ENCODE data around the gene GCFC2. TPM values are rescaled to one million over a fixed set of nuclear protein-coding genes. Genes with fewer than 3 reads are reported as not detected.

The GCFC2 gene
- total and polyA plus RNA-seq, 12 donors, result 12.4 to 52.9 (median 24.1) TPM

- no peak overlapping the region for H3K4me3 ChIP-seq
- TF ChIP-seq POLR2A (IDR thresholded peaks at IDR 0.05), result no peak
- TF ChIP-seq CTCF (IDR thresholded peaks at IDR 0.05), result no peak
- H3K36me3 ChIP-seq (replicated peaks in 1 of 2), result no peaks in the 10 kb centered on the region
- intact Hi-C loops (cut with DNase I), result no loop called here
- H3K27ac ChIP-seq, result no peak overlapping the region
- H3K4me1 ChIP-seq (replicated peaks in 1 of 2), result no peaks in the 10 kb centered on the region
- no peaks in the 10 kb centered on the region for H3K27me3 ChIP-seq
- H3K9me3 ChIP-seq (replicated peaks in 1 of 3), result no peaks in the 10 kb centered on the region
- no peak for DNase-seq
- WGBS, 4 donors, result 72 to 88% (median 82%) methylated on average over 4 of the region's 4 CpGs
These were observed 40.6 kb upstream of the GCFC2 start for GRCh38 chr2:75751360-75751759.

GRCh38 chr2:75737961-75738360 is 27.2 kb upstream of the GCFC2 start:
- H3K27me3 ChIP-seq, result peaks cover 7% of the 10 kb centered on the region
- no peaks in the 10 kb centered on the region for H3K36me3 ChIP-seq (replicated peaks in 1 of 2)
- intact Hi-C loops (cut with DNase I), result no loop called here
- no peaks in the 10 kb centered on the region for H3K4me1 ChIP-seq (replicated peaks in 1 of 2)
- TF ChIP-seq POLR2A (IDR thresholded peaks at IDR 0.05) (no peak), CTCF (IDR thresholded peaks at IDR 0.05) (no peak)
- 80 to 100% (median 94%) methylated on average over 1 of the region's 1 CpG for WGBS, 4 donors
- DNase-seq, result no peak
- H3K4me3 ChIP-seq, result no peak overlapping the region
- no peak overlapping the region for H3K27ac ChIP-seq
- no peaks in the 10 kb centered on the region for H3K9me3 ChIP-seq (replicated peaks in 1 of 3)

GRCh38 chr2:75736276-75736675 is 25.6 kb upstream of the GCFC2 start:
- Histone ChIP-seq H3K4me1 (replicated peaks in 1 of 2) (no peaks in the 10 kb centered on the region), H3K27me3 (peaks cover 7% of the 10 kb centered on the region), H3K9me3 (replicated peaks in 1 of 3) (no peaks in the 10 kb centered on the region), H3K27ac (no peak overlapping the region), H3K36me3 (replicated peaks in 1 of 2) (no peaks in the 10 kb centered on the region), H3K4me3 (no peak overlapping the region)
- intact Hi-C loops (cut with DNase I), result no loop called here
- TF ChIP-seq POLR2A (IDR thresholded peaks at IDR 0.05), result no peak
- TF ChIP-seq CTCF (IDR thresholded peaks at IDR 0.05), result no peak
- WGBS, 4 donors, result 69 to 84% (median 76%) methylated on average over 4 of the region's 4 CpGs
- DNase-seq, result no peak

GRCh38 chr2:75729861-75730260 is 19.1 kb upstream of the GCFC2 start:
- H3K27me3 ChIP-seq, result no peaks in the 10 kb centered on the region
- no peaks in the 10 kb centered on the region for H3K9me3 ChIP-seq (replicated peaks in 1 of 3)
- intact Hi-C loops (cut with DNase I), result no loop called here
- H3K4me1 ChIP-seq (replicated peaks in 1 of 2), result no peaks in the 10 kb centered on the region
- TF ChIP-seq CTCF (IDR thresholded peaks at IDR 0.05), result peak in 3 of 6 experiments; percentile 7 to 34 (median 32)
- TF ChIP-seq POLR2A (IDR thresholded peaks at IDR 0.05), result no peak
- DNase-seq, result no peak
- no peak overlapping the region for H3K27ac ChIP-seq
- 51 to 62% (median 54%) methylated on average over 5 of the region's 5 CpGs for WGBS, 4 donors
- no peak overlapping the region for H3K4me3 ChIP-seq
- no peaks in the 10 kb centered on the region for H3K36me3 ChIP-seq (replicated peaks in 1 of 2)
